Mesothelial cell of epicardium (in vitro differentiated cells): ENCODE results near the gene HYI. TPM values are rescaled to one million over a fixed set of nuclear protein-coding genes. Genes with fewer than 3 reads are reported as not detected.
"Not testable (repeated sequence)": the region's sequence is repeated elsewhere in the genome, so short reads cannot be mapped to it uniquely, and the experiment has no call there.

ENCODE experiments used
- DNase-seq, 2 experiments: peaks; one replicate each; pipeline ENCODE4 v3.0.0; 2021; ENCODE audit warnings: low spot score in 2 of 2; ENCODE audit not compliant: unreplicated experiment in 2 of 2
- H3K27ac Mint-ChIP-seq: 2 replicates; pipeline ENCODE4 v1.8.0; 2021; ENCODE audit warnings: mixed read lengths
- H3K27me3 Mint-ChIP-seq: 2 replicates; pipeline ENCODE4 v1.8.0; 2021; ENCODE audit warnings: low read depth, mixed read lengths
- H3K36me3 Mint-ChIP-seq: 2 replicates; pipeline ENCODE4 v1.8.0; 2021; ENCODE audit warnings: mixed read lengths
- H3K4me1 Mint-ChIP-seq: 2 replicates; pipeline ENCODE4 v1.8.0; 2021; ENCODE audit warnings: mixed read lengths
- H3K4me3 Mint-ChIP-seq: 2 replicates; pipeline ENCODE4 v1.8.0; 2021; ENCODE audit warnings: mild to moderate bottlenecking, moderate library complexity, mixed read lengths
- H3K9me3 Mint-ChIP-seq: 2 replicates; pipeline ENCODE4 v1.8.0; 2021; ENCODE audit warnings: mixed read lengths
- total RNA-seq: library from RNA; stranded (reverse); gene quantifications from 3 replicates; pipeline ENCODE4 v1.2.1, GENCODE V29; 2021
- TF ChIP-seq, protein P1 (sequence below): fragments of 200-600 bp; sonication (generic); IDR thresholded peaks from one replicate; pipeline ENCODE4 v1.5.0; 2021; ENCODE audit warnings: antibody characterized with exemption; ENCODE audit not compliant: unreplicated experiment

HYI gene
- total RNA-seq, 1 donor from 2014 or later: 41.2 TPM

DNA sequence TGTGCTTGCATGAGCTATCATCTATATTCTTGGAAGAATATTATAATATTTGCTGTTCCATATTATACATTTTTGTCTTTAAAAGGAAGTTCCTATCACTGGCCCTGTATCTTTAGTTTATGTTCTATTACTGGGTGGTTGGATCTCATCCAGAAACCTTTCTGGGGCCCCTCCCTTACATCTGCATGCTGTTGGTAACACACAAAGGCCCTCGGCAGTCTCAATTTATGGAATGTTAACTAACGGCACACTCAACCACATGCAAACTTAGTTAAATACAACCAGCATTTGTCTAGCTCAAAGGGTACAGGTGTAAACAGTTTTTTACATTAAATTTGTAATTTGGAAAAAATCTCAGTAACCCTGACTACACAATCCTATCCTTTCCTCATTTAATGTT is 9.7 kb upstream of the HYI start:
- no peaks in the 10 kb centered on the region for H3K27me3 Mint-ChIP-seq
- TF ChIP-seq, protein P1, sequence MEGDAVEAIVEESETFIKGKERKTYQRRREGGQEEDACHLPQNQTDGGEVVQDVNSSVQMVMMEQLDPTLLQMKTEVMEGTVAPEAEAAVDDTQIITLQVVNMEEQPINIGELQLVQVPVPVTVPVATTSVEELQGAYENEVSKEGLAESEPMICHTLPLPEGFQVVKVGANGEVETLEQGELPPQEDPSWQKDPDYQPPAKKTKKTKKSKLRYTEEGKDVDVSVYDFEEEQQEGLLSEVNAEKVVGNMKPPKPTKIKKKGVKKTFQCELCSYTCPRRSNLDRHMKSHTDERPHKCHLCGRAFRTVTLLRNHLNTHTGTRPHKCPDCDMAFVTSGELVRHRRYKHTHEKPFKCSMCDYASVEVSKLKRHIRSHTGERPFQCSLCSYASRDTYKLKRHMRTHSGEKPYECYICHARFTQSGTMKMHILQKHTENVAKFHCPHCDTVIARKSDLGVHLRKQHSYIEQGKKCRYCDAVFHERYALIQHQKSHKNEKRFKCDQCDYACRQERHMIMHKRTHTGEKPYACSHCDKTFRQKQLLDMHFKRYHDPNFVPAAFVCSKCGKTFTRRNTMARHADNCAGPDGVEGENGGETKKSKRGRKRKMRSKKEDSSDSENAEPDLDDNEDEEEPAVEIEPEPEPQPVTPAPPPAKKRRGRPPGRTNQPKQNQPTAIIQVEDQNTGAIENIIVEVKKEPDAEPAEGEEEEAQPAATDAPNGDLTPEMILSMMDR: no peak
- peaks cover 22% of the 10 kb centered on the region for H3K4me1 Mint-ChIP-seq
- no peak overlapping the region for H3K4me3 Mint-ChIP-seq
- H3K36me3 Mint-ChIP-seq: peaks cover 1% of the 10 kb centered on the region
- DNase-seq: no peak
- H3K9me3 Mint-ChIP-seq: peaks cover 22% of the 10 kb centered on the region
- H3K27ac Mint-ChIP-seq: no peak overlapping the region

DNA sequence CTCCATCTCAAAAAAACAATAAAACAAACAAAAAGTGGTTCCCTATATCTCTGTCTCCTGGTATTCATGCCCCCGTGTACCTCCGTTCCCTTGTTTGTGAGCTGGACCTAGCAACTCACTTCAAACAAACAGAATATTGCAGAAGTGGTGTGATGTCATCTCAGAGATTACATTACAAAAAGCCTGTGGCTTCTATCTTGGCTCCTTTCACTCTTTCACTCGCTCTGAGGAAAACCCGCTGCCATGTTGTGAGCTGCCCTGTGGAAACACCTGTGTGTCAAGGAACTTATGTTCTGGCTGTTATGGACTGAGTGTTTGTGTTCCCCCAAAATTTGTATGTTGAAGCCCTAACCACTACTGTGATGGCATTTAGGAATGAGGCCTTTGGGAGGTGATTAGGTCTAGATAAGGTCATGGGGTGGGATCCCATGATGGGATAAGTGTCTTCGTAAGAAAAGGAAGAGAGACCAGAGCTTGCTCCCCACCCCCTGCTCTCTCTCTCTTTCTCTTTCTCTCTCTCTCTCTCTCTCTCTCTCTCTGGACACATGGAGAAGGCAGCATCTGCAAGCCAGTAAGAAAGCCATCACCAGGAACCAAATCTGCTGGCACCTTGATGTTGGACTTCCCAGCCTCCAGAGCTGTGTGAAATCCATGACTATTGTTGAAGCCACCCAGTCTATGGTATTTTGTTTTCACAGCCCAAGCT is 7.4 kb upstream of the HYI start:
- DNase-seq: no peak
- Mint-ChIP-seq H3K27me3 (peaks cover 14% of the 10 kb centered on the region), H3K4me1 (peaks cover 18% of the 10 kb centered on the region), H3K36me3 (peaks cover 1% of the 10 kb centered on the region), H3K27ac (no peak overlapping the region), H3K4me3 (no peak overlapping the region), H3K9me3 (peaks cover 30% of the 10 kb centered on the region)
- TF ChIP-seq, protein P1: no peak

DNA sequence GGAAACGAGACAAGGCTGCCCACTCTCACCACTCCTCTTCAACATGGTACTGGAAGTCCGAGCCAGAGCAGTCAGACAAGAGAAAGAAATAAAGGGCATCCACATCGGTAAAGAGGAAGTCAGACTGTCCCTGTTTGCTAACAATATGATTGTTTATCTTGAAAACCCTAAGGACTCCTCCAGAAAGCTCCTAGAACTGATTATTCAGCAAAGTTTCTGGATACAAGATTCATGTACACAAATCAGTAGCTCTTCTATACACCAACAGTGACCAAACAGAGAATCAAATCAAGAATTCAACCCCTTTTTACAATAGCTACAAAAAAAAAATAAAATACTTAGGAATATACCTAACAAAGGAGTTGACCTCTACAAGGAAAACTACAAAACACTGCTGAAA is 4.6 kb upstream of the HYI start:
- H3K27ac Mint-ChIP-seq, H3K36me3 Mint-ChIP-seq, H3K4me3 Mint-ChIP-seq, DNase-seq: not testable (repeated sequence)
- Mint-ChIP-seq H3K4me1 (peaks cover 19% of the 10 kb centered on the region), H3K27me3 (peaks cover 14% of the 10 kb centered on the region), H3K9me3 (peaks cover 30% of the 10 kb centered on the region)

DNA sequence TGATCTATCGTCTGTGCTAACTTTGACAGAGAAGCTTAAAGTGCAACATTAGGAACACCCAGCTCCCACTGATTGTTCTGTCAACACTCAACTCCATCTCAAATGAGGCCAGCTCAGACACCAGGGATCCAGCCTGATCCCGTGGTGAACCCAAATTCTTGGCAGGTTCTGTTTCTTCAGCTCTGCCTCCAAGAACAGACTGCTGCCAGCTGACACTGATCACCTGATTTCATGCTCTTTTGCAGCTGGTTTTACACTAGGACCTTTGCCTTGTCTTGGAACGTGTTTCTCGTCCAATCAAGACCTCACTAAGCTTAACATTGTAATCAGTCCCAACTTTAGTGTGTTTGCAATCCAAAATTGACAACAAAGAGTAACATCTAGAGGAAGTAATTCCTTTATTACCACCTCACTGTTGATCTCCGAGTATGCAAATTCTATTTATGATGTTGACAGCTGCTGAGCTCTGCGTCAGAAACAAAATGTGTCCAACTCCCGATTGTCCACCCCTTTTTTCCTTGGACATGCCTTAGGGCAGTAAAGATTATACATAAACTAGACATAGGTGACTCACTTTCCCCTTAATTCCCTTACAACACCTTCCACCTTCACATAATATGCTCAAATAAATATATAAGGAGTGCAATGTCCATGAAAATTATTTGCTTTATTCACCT is 1.6 kb upstream of the HYI start:
- Mint-ChIP-seq H3K4me3 (peak overlapping the region; percentile 17), H3K27me3 (peaks cover 14% of the 10 kb centered on the region), H3K9me3 (peaks cover 23% of the 10 kb centered on the region), H3K27ac (no peak overlapping the region), H3K36me3 (peaks cover 14% of the 10 kb centered on the region), H3K4me1 (peaks cover 21% of the 10 kb centered on the region)
- no peak for DNase-seq
- TF ChIP-seq, protein P1: no peak

DNA sequence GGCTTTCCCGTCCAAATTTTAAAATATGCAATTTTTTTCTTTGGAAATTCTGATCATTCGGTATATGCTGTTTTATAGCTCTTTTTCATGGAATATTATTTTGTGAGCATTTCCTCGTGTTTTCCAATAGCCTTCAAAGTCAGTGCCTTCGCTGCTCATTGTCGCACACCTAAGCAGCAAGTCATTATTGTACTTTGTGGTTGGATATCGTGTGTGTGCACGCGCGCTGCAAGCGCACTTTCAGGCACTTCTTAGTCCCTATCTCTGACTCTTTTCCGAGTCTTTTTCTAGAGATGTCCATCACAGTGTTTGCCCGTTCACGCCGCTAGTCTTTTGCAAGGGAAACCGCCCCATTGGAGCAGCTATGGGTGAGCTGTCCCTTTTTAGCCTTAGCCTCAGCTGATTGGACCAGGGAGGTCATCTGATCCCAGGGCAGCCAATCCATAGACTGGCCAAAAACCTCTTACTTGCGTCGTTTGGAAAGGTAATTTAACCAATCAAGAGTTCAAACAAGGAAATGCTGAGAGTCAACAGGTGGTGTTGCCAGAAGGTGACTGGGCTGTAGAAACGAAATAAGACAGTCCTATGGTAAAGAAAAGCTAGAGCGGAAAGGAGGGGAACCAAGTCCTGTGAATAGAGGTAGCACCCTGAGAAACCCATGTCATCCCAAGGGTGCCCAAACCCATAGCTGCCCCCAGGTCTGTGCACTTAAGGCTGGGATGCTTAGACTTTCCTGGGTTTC is 710 bp upstream of the HYI start:
- Mint-ChIP-seq H3K27me3 (peaks cover 14% of the 10 kb centered on the region), H3K27ac (peak overlapping the region; percentile 91), H3K9me3 (peaks cover 17% of the 10 kb centered on the region), H3K36me3 (peaks cover 22% of the 10 kb centered on the region), H3K4me1 (peaks cover 21% of the 10 kb centered on the region), H3K4me3 (peak overlapping the region; percentile 79)
- TF ChIP-seq, protein P1: no peak
- peak in 1 of 2 experiments; percentile 57 for DNase-seq
